ENCODE measurements around the gene GALNT10.

DNA sequence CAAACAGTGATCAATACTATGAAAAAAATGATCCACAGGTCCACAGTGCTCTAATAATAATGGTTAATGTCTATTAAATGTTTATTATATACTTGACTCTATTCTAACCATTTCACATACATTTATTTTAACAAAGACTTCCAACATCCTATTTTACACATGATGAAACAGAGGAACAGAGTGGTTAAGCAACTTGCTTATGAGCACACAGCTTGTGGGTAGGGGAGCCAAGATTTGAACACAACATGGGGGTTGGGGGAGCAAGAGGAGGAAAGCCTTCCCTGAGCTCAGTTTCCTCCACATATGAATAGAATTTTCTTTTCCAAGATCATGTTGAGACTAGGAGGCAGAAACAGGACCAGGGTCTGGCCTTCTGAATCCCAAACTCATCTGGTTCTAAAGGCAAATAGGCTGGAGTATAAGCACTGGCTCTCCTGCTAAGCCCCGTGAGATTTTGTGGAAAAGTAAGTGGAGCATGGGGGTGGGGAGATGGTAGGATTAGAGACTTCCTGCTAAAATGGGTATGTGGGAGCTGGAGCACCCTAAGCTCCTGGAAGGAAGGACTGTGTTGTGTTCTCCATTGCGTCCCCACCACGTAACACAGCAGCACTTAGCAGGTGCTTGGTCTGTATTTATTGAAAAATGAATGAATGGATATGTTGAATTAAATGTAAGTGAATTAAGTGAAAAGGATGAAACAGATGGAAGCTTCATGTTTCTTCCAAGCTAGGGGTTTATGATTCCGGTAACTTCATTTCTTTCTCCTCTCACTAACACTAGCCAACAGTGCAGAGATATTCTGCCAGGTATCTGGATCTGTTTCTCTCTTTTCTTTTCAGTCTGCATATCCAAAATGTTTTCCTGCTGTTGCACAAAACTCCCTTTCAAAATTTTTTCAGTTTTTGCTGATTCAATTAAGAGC lies 26.9 kb upstream of the GALNT10 start:
- no peak for TF ChIP-seq POLR2A (IDR thresholded peaks at IDR 0.05; ENCODE audit: low read depth, low read length)
- TF ChIP-seq, protein P1, sequence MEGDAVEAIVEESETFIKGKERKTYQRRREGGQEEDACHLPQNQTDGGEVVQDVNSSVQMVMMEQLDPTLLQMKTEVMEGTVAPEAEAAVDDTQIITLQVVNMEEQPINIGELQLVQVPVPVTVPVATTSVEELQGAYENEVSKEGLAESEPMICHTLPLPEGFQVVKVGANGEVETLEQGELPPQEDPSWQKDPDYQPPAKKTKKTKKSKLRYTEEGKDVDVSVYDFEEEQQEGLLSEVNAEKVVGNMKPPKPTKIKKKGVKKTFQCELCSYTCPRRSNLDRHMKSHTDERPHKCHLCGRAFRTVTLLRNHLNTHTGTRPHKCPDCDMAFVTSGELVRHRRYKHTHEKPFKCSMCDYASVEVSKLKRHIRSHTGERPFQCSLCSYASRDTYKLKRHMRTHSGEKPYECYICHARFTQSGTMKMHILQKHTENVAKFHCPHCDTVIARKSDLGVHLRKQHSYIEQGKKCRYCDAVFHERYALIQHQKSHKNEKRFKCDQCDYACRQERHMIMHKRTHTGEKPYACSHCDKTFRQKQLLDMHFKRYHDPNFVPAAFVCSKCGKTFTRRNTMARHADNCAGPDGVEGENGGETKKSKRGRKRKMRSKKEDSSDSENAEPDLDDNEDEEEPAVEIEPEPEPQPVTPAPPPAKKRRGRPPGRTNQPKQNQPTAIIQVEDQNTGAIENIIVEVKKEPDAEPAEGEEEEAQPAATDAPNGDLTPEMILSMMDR (conservative IDR thresholded peaks at IDR 0.05; ENCODE audit: low read depth, low read length), result no peak
- no peak for TF ChIP-seq RFX5 (IDR thresholded peaks at IDR 0.05; ENCODE audit: low read depth, low read length)
- TF ChIP-seq MAFK (IDR thresholded peaks at IDR 0.05; ENCODE audit: low read depth, low read length), result no peak
- no peak for TF ChIP-seq MXI1 (IDR thresholded peaks at IDR 0.05; ENCODE audit: borderline replicate concordance, low read depth, low read length)
- TF ChIP-seq RAD21 (IDR thresholded peaks at IDR 0.05; ENCODE audit: low read length), result no peak
- no peak for TF ChIP-seq MAZ (IDR thresholded peaks at IDR 0.05; ENCODE audit: borderline replicate concordance, low read depth, low read length)
- TF ChIP-seq, protein P2, sequence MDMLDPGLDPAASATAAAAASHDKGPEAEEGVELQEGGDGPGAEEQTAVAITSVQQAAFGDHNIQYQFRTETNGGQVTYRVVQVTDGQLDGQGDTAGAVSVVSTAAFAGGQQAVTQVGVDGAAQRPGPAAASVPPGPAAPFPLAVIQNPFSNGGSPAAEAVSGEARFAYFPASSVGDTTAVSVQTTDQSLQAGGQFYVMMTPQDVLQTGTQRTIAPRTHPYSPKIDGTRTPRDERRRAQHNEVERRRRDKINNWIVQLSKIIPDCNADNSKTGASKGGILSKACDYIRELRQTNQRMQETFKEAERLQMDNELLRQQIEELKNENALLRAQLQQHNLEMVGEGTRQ (IDR thresholded peaks at IDR 0.05; ENCODE audit: low read depth, low read length), result no peak
- no peak for TF ChIP-seq CEBPB (IDR thresholded peaks at IDR 0.05; ENCODE audit: low read depth, low read length)
- TF ChIP-seq NFE2L2 (IDR thresholded peaks at IDR 0.05; ENCODE audit: low read depth, low read length), result no peak
- TF ChIP-seq SMC3 (IDR thresholded peaks at IDR 0.05; ENCODE audit: low read depth, low read length), result no peak
- TF ChIP-seq RCOR1 (IDR thresholded peaks at IDR 0.05; ENCODE audit: insufficient replicate concordance, low read length), result no peak
- no peak for TF ChIP-seq FOS (IDR thresholded peaks at IDR 0.05; ENCODE audit: low read depth, low read length)
- no peak for TF ChIP-seq CHD1 (IDR thresholded peaks at IDR 0.05; ENCODE audit: low read depth, low read length)

All from IMR-90 (cell line).